Adrenal gland (tissue), 5 donors: ENCODE data around the gene FARP1.

Experiments
- POLR2A ChIP-seq, 2 donors: fragments of 450-650 bp; IDR thresholded peaks; one replicate each; pipeline ENCODE4 v1.6.1; 2017; ENCODE audit warnings: antibody characterized with exemption in 2 of 2, mild to moderate bottlenecking in 2 of 2, moderate library complexity in 1 of 2
- TF ChIP-seq, protein P1 (sequence below), 6 experiments: fragments of 450-650 bp in 4 of 6; fragments of 200-600 bp in 2 of 6; sonication (generic) in 1 of 6; IDR thresholded peaks; 1 replicate in 5 of 6; 2 replicates in 1 of 6; pipeline versions ENCODE4 v1.5.1 to v1.8.0; 2016 to 2021; ENCODE audit warnings: antibody characterized with exemption in 6 of 6, mild to moderate bottlenecking in 2 of 6, moderate library complexity in 1 of 6
- donor health status: DM: no; HTN: no; CAD: no.

DNA sequence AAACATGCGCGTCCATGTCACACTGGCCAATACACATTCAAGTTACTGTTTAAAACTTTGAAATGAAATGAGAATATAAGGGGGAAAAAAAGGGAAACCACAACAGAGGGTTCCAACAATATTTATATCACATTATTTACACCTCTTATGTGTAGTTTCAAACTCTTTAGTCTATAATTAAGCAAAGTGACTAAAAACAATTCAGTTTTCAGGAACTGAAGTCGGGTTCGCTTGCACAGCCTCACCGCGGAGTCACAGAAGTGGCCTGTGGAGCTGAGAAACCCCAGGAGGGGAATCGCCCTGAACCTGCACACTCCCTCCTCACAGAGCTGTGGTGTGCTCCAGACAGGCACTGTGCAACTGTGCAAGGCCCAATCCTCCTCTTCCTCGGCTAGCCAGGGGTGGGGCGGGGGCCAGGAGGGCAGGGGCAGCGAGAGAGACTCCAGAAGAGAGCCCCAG is 358.1 kb downstream of the FARP1 start:
- TF ChIP-seq, protein P1, sequence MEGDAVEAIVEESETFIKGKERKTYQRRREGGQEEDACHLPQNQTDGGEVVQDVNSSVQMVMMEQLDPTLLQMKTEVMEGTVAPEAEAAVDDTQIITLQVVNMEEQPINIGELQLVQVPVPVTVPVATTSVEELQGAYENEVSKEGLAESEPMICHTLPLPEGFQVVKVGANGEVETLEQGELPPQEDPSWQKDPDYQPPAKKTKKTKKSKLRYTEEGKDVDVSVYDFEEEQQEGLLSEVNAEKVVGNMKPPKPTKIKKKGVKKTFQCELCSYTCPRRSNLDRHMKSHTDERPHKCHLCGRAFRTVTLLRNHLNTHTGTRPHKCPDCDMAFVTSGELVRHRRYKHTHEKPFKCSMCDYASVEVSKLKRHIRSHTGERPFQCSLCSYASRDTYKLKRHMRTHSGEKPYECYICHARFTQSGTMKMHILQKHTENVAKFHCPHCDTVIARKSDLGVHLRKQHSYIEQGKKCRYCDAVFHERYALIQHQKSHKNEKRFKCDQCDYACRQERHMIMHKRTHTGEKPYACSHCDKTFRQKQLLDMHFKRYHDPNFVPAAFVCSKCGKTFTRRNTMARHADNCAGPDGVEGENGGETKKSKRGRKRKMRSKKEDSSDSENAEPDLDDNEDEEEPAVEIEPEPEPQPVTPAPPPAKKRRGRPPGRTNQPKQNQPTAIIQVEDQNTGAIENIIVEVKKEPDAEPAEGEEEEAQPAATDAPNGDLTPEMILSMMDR (IDR thresholded peaks at IDR 0.05): no peak
- no peak for TF ChIP-seq POLR2A (IDR thresholded peaks at IDR 0.05)
